NB4 (cell line): Measurements from ENCODE around the gene CADM1.

Source experiments
- MYC ChIP-seq: IDR thresholded peaks from 2 replicates; pipeline ENCODE4 v1.6.1; 2011; ENCODE audit warnings: low read depth, low read length
- POLR2A ChIP-seq: IDR thresholded peaks from 2 replicates; pipeline ENCODE4 v1.6.1; 2011; ENCODE audit warnings: mild to moderate bottlenecking; ENCODE audit not compliant: insufficient read length; ENCODE audit errors: extremely low read depth
- TF ChIP-seq, protein P1 (sequence below): IDR thresholded peaks from one replicate; pipeline ENCODE4 v1.5.1; 2012; ENCODE audit warnings: low read depth, low read length
- TF ChIP-seq, protein P2 (sequence below): IDR thresholded peaks from 2 replicates; pipeline ENCODE4 v1.6.1; 2011; ENCODE audit warnings: low read depth, low read length

DNA sequence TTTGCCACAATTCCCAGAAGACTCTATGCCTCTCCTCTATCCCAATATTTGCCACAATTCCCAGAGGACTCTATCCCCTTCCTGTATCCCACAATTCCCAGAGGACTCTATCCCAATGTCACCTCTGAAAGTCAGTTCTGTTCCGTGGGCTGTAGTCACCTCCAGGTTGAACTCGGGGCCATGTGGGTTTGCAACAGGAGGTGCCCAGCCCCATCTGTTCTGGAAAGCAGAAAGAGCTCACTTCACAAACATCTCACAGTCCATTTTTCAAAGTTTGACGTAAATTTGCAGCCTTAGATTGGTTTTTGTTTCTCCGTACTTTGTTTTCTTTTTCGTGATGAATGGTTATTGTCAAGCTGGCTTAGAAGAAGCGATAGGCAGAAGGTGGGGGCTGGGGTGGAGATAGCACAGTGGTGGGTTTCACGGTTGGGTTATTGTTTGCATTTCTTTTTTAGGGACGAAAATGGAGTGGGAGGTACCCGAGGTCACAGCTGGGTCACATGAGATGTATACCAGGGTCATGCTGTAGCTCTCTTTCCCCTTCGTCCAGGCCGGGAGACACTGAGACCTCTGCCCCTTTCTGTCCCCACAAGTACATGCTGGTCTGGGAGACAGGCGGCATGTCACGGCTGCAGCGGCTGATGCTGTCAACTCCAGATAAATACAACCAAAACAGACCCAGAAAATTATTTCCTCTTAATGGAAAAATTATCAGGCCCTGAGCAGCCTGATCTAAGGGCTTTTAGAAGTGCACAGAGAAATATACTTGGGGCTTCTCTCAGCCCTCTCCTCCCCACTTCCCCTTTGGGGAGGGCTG is 374.5 kb downstream of the CADM1 start:
- TF ChIP-seq, protein P1, sequence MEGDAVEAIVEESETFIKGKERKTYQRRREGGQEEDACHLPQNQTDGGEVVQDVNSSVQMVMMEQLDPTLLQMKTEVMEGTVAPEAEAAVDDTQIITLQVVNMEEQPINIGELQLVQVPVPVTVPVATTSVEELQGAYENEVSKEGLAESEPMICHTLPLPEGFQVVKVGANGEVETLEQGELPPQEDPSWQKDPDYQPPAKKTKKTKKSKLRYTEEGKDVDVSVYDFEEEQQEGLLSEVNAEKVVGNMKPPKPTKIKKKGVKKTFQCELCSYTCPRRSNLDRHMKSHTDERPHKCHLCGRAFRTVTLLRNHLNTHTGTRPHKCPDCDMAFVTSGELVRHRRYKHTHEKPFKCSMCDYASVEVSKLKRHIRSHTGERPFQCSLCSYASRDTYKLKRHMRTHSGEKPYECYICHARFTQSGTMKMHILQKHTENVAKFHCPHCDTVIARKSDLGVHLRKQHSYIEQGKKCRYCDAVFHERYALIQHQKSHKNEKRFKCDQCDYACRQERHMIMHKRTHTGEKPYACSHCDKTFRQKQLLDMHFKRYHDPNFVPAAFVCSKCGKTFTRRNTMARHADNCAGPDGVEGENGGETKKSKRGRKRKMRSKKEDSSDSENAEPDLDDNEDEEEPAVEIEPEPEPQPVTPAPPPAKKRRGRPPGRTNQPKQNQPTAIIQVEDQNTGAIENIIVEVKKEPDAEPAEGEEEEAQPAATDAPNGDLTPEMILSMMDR, result no peak
- TF ChIP-seq POLR2A (no peak), MYC (no peak)
- TF ChIP-seq, protein P2, sequence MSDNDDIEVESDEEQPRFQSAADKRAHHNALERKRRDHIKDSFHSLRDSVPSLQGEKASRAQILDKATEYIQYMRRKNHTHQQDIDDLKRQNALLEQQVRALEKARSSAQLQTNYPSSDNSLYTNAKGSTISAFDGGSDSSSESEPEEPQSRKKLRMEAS, result no peak
